Tibial nerve (tissue), 4 donors: ENCODE measurements around the gene PCSK7.

Experiments
- EP300 ChIP-seq, 2 donors: sonication (generic); formaldehyde crosslinking; IDR thresholded peaks; one replicate each; pipeline ENCODE4 v1.6.1; 2017; ENCODE audit warnings: antibody characterized with exemption in 2 of 2, mild to moderate bottlenecking in 1 of 2
- TF ChIP-seq, protein P1 (sequence below), 5 experiments: fragments of 200-600 bp in 3 of 5; fragments of 450-650 bp in 2 of 5; sonication (generic) in 3 of 5; IDR thresholded peaks; one replicate each; pipeline ENCODE4 v1.5.1; 2016 to 2019; ENCODE audit warnings: antibody characterized with exemption in 5 of 5, mild to moderate bottlenecking in 3 of 5, moderate library complexity in 2 of 5

DNA sequence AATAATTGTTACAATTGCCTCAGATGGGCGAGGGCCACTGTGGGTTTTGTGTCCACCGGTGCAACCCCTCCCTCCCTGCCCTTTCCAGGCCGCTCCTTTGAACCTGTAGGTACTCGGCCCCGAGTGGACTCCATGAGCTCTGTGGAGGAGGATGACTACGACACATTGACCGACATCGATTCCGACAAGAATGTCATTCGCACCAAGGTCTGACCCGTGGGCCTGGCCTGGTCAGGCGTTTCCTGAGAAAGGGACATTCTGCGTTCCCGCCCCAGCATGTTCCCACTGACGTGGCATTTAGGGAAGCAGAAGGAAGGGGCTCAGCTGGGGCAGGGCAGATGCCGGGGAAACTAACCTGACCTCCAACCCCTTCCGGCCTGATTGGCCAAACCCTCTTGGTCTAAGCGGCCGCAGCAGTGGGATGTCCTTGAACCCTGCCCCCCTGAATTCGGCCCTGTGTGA lies 43.2 kb downstream of the PCSK7 start:
- TF ChIP-seq, protein P1, sequence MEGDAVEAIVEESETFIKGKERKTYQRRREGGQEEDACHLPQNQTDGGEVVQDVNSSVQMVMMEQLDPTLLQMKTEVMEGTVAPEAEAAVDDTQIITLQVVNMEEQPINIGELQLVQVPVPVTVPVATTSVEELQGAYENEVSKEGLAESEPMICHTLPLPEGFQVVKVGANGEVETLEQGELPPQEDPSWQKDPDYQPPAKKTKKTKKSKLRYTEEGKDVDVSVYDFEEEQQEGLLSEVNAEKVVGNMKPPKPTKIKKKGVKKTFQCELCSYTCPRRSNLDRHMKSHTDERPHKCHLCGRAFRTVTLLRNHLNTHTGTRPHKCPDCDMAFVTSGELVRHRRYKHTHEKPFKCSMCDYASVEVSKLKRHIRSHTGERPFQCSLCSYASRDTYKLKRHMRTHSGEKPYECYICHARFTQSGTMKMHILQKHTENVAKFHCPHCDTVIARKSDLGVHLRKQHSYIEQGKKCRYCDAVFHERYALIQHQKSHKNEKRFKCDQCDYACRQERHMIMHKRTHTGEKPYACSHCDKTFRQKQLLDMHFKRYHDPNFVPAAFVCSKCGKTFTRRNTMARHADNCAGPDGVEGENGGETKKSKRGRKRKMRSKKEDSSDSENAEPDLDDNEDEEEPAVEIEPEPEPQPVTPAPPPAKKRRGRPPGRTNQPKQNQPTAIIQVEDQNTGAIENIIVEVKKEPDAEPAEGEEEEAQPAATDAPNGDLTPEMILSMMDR (IDR thresholded peaks at IDR 0.05), result no peak
- peak in 1 of 2 donors; percentile 25 for TF ChIP-seq EP300 (IDR thresholded peaks at IDR 0.05)
